ENCODE data around the gene ABCG1. TPM values are rescaled to one million over a fixed set of nuclear protein-coding genes. Genes with fewer than 3 reads are reported as not detected.

Gene ABCG1
- total RNA-seq, 4 donors from 2014 or later, result 3.4 to 43.3 (median 10.3) TPM

GRCh38 chr21:42300045-42300583, 81.2 kb downstream of the ABCG1 start:
- intact Hi-C loops (cut with DNase I; ENCODE audit: low total_unique reads), result no loop called here

GRCh38 chr21:42300956-42301355, 82.0 kb downstream of the ABCG1 start:
- no peak for TF ChIP-seq POLR2A (IDR thresholded peaks at IDR 0.05)
- no peak for TF ChIP-seq CTCF (IDR thresholded peaks at IDR 0.05 in 4 of 5, conservative IDR thresholded peaks at IDR 0.05 in 1 of 5)
- Histone ChIP-seq H3K4me3 (no peak overlapping the region), H3K9me3 (no peaks in the 10 kb centered on the region), H3K4me1 (peaks cover 0 to 8% of the 10 kb centered on the region in 2 donors), H3K27me3 (no peaks in the 10 kb centered on the region), H3K27ac (peak overlapping the region; percentile 44 to 74 (median 66)), H3K36me3 (peaks cover 0 to 15% of the 10 kb centered on the region in 2 donors)
- DNase-seq (no peak), ATAC-seq (no peak)
- intact Hi-C loops (cut with DNase I; ENCODE audit: low total_unique reads), result no loop called here
- in situ Hi-C loops (cut with MboI; ENCODE audit: low sequenced_read_pairs in 4 of 4), result loop anchor here in 1 of 4 donors (25.0 kb wide), 1 partner anchor 511 kb away; no protein-coding TSS in a partner anchor

More at GRCh38 chr21:42300045-42300583, 81.2 kb downstream of the ABCG1 start:
- peak in 1 of 2 donors; percentile 21 for ATAC-seq
- Histone ChIP-seq H3K4me3 (no peak overlapping the region), H3K27me3 (no peaks in the 10 kb centered on the region), H3K27ac (peak overlapping the region; percentile 37 to 74 (median 61)), H3K36me3 (peaks cover 0 to 23% of the 10 kb centered on the region in 2 donors), H3K9me3 (no peaks in the 10 kb centered on the region), H3K4me1 (peaks cover 0 to 8% of the 10 kb centered on the region in 2 donors)
- in situ Hi-C loops (cut with MboI; ENCODE audit: low sequenced_read_pairs in 4 of 4), result loop anchor here in 1 of 4 donors (25.0 kb wide), 1 partner anchor 512 kb away; no protein-coding TSS in a partner anchor
- no peak for DNase-seq
- no peak for TF ChIP-seq CTCF (IDR thresholded peaks at IDR 0.05 in 4 of 5, conservative IDR thresholded peaks at IDR 0.05 in 1 of 5)
- no peak for TF ChIP-seq POLR2A (IDR thresholded peaks at IDR 0.05)

GRCh38 chr21:42301371-42302075, 82.6 kb downstream of the ABCG1 start:
- intact Hi-C loops (cut with DNase I; ENCODE audit: low total_unique reads), result no loop called here
- Histone ChIP-seq H3K9me3 (no peaks in the 10 kb centered on the region), H3K4me3 (no peak overlapping the region), H3K36me3 (peaks cover 0 to 10% of the 10 kb centered on the region in 2 donors), H3K27ac (peak overlapping the region; percentile 59 to 74 (median 70)), H3K4me1 (peaks cover 0 to 8% of the 10 kb centered on the region in 2 donors), H3K27me3 (no peaks in the 10 kb centered on the region)
- in situ Hi-C loops (cut with MboI; ENCODE audit: low sequenced_read_pairs in 4 of 4), result loop anchor here in 1 of 4 donors (25.0 kb wide), 1 partner anchor 511 kb away; no protein-coding TSS in a partner anchor
- ATAC-seq, result peak; percentile 61 to 78
- DNase-seq, result peak in 1 of 2 donors; percentile 15
- TF ChIP-seq POLR2A (IDR thresholded peaks at IDR 0.05), result peak in 1 of 2 donors; percentile 15
- TF ChIP-seq CTCF (IDR thresholded peaks at IDR 0.05 in 4 of 5, conservative IDR thresholded peaks at IDR 0.05 in 1 of 5), result no peak

DNA sequence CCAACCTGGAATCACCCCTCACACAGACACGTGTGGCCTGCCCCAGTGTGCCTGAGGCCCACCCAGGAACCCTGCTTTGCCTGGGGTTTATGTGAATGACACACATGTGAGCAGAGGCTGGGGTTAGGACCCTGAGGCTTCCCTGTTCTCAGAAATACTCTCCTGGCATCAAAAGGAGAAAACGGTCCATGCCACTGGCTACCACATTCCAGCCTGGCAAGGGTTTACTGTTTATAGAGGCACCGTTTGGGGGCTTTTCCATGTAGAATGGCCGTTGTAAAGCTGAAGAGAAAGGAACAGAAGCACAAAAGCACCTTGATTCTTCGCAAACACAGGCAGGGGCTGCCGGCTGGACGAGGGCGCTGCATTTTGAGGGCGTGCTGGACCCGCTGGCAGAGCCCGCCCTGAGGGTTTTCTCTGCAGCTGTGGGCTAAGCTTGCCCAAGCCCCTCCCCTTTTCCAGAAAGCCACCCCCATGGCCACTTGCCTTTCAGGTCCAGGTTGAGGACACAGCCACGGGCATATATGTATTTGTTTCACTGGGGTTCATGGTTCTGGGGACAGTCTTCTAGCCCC, 83.2 kb downstream of the ABCG1 start:
- ATAC-seq, result no peak
- Histone ChIP-seq H3K4me3 (no peak overlapping the region), H3K36me3 (peaks cover 0 to 3% of the 10 kb centered on the region in 2 donors), H3K4me1 (peaks cover 0 to 8% of the 10 kb centered on the region in 2 donors), H3K9me3 (no peaks in the 10 kb centered on the region), H3K27me3 (peaks cover 0 to 3% (median 0%) of the 10 kb centered on the region in 3 donors), H3K27ac (peak overlapping the region; percentile 59 to 74 (median 70))
- in situ Hi-C loops (cut with MboI; ENCODE audit: low sequenced_read_pairs in 4 of 4) (loop anchor here in 1 of 4 donors (25.0 kb wide), 1 partner anchor 510 kb away; no protein-coding TSS in a partner anchor), intact Hi-C loops (cut with DNase I; ENCODE audit: low total_unique reads) (no loop called here)
- TF ChIP-seq CTCF (IDR thresholded peaks at IDR 0.05 in 4 of 5, conservative IDR thresholded peaks at IDR 0.05 in 1 of 5), result no peak
- no peak for TF ChIP-seq POLR2A (IDR thresholded peaks at IDR 0.05)
- DNase-seq, result peak in 1 of 2 donors; percentile 10
